Measurements from ENCODE around the gene ERMN. TPM values are rescaled to one million over a fixed set of nuclear protein-coding genes. Genes with fewer than 3 reads are reported as not detected.

Gene ERMN
- not detected in 2 replicates for total RNA-seq

GRCh38 chr2:157325786-157326185 is at the start of gene ERMN:
Gene ERMN (minus strand): TSS chr2:157325824. CDS start chr2:157325642, 182 bp downstream.

Other genes with a start within 250 kb of the ERMN start
- 48.1 and 67.4 TPM in 2 replicates for gene GALNT5, start 68.1 kb downstream of the ERMN start, total RNA-seq
- not detected in 2 replicates for gene CYTIP, start 118.3 kb upstream of the ERMN start, total RNA-seq